HG02852 (cell line): ENCODE data around the gene TXNRD1.
A peak's percentile ranks its signal among the peaks of the same experiment; 100 is the strongest.
"Not testable (repeated sequence)": the region's sequence is repeated elsewhere in the genome, so short reads cannot be mapped to it uniquely, and the experiment has no call there.

Source experiments
- ATAC-seq: cut with Tn5 transposase; IDR thresholded peaks from one replicate; pipeline ENCODE4 v1.9.1; 2021; ENCODE audit warnings: mild to moderate bottlenecking, moderate library complexity; ENCODE audit not compliant: unreplicated experiment

The TXNRD1 gene

DNA sequence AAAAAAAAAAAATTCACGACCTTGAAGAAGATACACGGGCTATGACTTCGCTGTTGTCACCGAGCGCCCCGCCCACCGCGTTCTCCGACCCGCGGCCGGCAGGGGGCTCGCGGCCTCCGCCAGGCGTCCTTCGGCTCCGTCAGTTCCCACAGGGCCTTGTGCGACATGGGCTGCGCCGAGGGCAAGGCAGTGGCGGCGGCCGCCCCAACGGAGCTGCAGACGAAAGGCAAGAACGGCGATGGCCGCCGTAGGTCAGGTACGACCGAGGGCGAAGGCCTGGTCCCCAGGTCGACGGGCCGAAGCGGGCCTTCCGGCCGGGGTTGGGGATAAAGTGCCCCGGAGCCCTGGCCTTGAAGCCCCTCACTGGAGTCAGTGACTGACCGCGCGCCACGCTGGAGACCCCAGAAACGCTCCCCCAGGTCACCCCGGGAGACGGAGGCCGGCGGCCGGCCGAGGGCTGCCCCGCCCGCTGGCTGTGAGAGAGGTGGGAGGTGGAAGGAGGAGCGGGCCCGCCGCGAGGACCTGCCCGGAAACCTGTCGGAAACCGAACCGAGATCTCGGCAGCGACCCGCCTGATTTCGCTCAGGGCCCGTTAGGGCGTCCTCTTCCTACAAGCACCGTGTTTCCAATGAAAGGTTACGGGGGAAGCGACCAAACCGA is at the start of gene TXNRD1:
TXNRD1 (plus strand) TSS at position 142 of the 660 bp plus-strand sequence; CDS start at position 166, 24 bp downstream.
- ATAC-seq, result peak; percentile 94

DNA sequence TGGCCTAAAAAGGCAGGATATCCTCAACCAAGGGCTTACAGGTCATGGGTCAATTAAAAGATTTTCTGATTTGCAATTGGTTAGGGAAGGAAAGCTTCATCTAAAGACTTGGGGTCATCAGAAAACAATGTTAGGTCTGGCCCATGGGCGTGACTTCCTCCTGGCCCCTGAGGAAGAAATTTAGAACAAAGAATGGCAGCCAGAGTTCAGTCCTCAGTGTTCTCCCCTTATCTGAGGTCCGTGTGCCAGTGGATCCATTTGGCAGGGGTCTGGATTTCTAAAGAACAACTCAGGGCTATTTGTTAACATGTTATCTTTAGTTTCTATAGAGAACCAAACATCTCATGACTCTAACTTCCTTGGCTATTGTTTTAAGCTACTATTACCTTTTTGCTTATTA is 49.8 kb upstream of the TXNRD1 start:
- ATAC-seq, result no peak

DNA sequence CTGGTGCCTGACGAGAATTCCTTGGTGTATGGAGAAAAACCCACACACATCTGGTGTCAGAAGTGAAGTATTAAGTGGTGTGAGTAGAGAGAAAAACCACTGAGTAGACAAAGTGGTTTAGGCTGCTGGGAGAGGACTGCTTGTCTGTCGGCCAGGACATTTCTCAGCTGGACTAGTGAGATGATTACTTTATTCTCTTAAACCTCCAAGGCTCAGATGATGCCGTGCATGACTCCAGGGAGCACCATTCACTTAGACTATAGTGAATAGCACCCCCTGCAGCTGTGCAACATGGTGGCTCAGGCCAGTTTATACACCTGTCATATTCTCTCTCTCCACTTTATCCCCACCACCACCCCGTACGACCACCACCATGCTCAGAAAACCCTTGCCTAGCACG is 49.1 kb upstream of the TXNRD1 start:
- no peak for ATAC-seq

DNA sequence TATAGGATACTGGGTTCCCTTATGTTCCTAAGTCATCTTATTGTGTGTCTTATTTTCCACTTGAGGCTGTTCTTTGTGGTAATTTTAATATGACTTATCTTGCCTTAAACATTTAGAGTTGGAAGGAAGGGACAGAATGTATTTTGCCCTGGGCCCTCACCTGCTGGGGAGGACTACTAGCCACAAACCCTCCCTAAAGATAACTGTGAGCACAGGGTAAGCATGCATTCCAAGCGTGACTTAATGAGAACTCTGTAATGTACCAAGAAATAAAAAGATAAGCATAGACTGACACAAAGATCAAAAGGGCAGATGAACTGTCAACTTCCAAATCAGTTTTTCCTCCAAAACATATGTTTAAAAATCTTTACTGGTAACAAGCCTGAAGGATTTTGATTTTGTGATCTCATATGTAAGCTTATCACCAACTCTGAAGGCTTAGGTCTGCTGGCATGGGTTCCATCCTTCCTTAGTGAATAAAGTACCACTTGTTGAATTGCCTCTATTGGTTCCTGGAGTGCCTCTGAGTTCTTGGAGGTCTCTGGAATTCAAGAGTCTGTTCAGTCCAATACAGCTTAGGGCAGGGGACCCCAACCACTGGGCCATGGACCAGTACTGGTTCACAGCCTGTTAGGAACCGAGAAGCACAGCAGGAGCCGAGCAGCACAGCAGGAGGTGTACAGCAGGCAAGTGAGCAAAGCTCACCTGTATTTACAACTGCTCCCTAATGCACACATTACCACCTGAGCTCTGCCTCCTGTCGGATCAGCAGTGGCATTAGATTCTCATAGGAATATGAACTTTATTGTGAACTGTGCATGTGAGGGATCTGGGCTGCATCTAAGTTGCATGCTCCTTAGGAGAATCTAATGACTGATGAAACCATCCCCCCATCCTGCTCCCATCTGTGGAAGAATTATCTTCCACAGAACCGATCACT is 47.8 kb upstream of the TXNRD1 start:
- ATAC-seq, result no peak

DNA sequence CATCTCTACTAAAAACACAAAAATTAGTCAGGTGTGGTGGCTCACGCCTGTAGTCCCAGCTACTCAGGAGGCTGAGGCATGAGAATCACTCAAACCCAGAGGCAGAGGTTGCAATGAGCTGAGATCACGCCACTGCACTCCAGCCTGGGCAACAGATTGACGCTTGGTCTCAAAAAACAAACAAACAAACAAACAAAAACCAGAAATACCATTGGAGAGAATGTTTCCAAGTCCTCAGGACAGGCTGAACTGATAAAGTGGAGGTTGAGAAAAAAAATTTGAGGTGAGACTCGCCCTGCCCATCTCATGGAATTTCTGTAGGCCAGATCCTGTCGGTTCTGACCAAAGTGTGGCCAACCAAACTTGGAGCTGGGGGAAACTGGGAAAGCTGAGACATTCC is 47.0 kb upstream of the TXNRD1 start:
- no peak for ATAC-seq

DNA sequence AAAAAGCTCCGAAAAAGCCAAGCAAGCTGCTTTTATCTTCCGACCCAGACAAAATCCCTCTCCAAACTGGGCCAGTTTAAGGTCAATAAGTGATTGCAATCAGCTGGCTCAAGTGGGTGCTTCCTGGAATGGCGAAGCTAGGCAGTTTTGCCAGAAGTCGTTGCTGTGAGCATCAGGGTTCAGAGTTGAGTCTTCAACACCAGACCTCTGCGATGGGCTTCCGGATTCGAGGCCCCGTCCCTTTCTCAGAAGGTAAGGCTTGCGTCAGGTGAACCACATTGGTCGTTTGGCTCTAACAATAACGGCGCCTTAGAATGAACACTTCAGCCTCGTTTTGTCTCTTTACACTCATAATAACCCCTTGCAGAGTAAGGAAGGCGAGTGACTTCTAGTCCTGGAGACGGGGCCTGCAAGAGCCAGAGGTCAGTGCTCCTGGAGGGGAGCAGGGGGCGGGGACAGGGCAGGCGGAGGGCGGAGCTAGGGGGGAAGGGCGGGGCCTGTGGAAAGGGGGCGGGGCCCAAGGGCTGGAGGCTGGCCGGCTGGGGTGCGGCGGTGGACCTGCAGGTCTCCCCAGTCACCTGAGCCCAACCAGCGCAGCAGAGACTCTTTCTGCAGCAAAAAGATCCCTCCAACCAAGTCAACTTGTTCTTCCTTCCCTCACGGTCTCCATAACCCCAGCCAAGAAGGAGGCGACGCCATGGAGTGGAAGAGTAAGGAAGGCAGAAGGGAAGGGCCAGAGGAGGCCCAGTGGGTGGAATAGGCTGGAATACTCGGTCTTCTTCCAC is 43.6 kb upstream of the TXNRD1 start:
- ATAC-seq, result no peak

DNA sequence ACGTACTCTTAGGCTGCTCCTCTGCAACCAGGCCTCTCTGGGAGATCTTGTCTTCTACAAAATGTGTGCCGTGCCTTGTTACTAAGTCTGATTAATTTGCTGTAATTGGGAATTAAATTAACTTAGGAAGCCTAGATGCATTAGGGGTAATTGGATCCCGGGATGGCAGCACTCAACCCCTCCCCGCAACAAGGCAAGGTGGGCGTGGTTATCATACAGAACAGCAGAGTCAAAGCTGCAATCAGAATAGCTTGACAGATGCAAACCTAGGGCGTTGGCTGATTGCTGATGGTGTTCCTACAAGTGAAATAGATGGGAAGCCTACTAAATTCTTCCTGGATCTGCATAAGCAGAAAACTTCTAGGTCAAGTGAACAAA is 43.0 kb upstream of the TXNRD1 start:
- no peak for ATAC-seq

DNA sequence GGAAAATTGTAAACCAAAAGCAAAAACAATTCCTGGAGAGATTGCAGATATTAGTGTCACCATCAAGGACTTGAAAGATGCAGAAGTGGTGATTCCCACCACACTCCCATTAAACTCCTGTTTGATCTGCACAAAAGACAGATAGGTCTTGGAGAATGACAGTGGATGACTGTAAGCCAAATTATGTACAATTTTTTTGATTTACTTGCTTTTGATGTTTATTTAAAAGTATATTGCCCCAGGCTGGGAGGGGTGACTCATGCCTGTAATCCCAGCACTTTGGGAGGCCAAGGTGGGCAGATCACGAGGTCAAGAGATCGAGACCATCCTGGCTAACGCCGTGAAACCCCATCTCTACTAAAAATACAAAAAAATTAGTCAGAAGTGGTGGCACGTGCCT is 41.8 kb upstream of the TXNRD1 start:
- not testable (repeated sequence) for ATAC-seq

DNA sequence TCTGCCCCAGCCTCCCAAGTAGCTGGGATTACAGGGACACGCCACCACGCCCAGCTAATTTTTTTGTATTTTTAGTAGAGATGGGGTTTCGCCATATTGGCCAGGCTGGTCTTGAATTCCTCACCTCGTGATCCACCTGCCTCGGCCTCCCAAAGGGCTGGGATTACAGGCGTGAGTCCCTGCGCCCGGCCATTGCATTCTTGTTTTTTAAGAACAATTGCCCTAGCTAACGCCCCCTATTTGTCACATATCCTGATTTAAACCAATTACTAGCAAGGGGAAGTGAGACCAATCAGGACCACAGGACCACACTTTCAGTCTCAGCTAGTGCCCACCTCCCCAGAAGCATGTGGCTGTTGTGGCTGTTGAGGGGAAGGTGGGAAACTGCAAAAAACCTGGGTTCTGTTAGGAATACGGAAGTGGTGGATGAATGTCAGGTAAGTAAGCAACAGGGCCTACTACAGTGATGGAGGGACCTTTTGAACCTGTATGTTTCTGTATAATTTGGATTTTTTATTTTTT is 39.8 kb upstream of the TXNRD1 start:
- ATAC-seq, result no peak

DNA sequence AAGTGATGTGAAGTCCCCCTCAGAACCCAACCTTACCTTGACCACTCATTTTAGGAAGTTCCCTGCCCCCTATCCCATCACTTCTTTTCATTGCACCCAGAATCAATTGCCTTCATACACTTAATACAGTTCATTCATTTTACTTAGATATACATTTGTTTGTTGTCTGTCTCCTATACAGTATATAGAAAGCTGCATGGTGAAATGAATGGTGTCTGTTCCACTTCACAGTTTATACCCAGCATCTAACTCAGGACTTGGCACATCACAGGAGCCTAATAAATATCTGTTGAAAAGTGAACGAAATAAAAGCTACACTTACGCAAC is 38.3 kb upstream of the TXNRD1 start:
- no peak for ATAC-seq

DNA sequence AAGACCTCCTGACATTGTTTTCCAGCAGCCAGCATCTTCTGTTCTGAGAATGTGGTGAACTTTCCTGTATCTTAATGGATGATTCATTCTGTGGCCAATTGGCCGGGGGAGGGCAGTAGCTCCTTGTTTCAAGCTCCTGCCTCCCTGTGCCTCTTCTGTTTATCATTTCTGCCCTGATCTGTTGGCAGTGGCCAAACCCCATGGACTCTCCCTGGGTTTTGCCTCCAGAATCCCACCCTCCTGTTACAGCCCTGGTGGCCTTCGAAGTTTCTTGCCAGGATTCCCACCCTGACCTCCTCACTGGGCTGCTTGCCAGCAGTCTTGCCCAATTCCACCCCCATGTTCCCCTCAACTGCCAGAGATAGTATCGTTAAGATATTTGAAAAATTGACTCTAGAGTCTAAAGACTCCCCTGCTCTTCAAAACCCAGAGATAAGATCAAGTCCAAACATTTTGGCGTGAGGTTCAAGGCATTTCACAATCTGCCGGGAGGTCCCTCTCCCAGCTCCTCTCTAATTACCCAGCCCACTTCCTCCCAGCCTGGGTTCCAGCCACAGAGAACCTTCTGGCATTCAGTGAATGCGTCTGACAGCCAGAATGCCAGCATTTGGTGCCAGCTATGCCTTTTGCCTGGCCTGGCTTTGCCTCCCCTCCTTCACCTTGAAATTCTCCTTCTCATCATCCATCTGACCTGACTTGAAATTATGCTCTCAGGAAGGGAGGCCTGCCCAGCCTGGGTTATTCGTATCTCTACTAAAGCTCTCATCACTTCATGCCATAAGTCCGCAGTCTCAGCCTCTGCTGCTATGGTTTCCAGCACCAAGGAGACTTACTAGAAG is 37.7 kb upstream of the TXNRD1 start:
- ATAC-seq, result no peak

DNA sequence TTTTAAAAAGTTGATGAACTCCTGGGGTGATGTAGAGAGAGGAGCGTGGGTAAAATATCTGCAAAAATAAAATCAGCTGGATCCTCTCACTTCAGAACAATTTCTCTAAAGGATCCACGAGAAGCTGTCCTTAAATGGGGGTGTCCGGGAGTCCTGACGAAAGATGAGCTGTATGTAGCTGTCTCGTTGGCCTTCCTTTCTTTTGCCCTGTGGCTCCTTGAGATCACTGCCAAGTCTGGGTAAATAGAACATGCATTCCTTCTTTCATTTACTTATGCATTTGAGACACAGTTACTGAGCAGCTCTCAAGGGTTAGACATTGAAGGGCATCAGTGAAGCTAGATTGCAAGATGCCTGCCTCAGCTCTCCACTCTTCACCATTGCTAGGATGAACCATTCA is 35.2 kb upstream of the TXNRD1 start:
- ATAC-seq, result no peak

DNA sequence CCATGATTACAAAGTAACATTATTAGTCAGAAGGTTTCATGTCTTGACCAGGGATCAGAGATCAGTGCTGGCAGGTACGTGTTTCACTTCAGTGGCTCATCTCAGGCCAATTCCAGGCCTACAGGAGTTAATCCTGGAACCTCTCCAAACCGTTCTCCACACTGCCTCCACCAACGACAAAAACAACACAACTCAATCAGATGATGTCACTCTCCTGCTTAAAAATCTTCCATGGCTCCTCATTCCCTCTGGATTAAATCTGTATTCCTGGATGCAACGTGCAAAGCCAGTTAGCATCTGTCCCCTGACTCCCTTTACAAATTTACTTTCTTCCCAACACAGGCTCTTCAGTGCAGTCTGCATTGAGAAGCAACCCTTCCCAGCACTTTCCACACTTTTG is 34.3 kb upstream of the TXNRD1 start:
- ATAC-seq, result no peak

DNA sequence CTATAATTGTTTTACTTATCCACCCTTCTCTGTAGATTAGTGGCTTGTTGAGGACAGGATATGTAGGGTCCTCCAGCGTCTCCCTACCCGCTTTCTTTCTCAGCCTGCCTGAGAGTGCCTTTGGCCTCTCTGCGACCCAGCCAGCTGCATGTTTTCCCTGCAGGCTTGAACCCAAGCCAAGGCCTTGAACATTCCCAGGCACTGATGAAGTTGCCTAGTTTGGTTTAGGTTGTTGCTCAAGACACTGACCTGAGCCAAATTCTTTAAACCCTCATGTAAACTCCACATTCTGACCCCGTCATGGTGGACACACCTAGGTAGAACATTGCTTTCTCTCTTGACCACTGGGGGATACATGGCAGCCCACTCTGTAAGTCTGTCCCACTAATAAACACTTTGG is 33.4 kb upstream of the TXNRD1 start:
- no peak for ATAC-seq

DNA sequence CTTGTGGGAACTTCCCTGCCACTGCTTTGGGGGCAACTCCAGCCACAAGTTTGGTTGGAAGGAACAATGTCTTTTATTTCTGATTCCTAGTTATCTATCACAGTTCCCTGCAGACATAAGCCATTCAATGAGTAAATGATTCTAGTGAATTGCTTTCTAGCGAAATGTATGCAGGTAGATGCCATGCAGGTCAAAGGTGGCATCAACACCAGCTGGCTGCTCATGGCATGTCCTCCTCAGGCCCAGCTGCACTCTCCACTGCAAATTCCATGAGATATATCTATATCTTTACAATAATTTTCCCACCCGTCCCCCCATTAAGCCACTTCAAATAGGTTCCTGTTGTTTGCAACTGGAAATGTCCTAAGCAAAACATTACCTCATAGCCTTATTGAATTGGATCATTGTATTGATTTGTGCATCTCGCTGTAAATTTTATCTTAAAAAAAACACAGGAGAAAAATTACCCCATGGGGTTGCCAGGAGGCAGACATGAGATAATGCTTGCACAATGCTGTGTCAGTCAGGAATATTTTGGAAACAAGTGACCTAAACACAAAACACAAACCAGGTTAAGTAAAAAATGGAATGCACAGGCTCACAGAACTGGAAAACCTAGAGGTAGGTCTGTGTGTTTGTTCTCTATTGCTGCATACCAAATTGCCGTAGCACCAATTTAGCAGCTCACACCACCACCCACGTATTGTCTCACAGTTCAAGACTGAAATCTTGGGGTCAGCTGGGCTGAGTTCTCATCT is 32.8 kb upstream of the TXNRD1 start:
- ATAC-seq, result no peak

DNA sequence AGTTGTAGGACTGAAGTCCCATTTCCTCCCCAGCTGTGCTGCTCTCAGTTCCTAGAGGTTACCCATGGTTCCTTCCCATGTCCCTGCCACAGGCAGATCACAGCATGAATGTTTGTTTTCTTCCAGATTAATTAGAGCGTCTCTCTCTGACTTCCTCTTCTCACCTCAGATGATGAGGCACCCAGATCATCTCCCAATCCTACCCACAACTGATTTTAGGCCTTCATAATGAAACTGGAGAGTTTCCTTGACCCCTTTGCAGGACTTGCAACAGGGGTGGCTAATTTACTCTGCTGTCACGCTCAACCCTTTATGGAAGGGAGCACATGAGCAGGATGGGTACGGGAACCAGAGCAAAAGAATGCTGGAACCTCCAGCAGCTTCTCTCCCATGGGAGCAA is 32.1 kb upstream of the TXNRD1 start:
- ATAC-seq, result no peak

DNA sequence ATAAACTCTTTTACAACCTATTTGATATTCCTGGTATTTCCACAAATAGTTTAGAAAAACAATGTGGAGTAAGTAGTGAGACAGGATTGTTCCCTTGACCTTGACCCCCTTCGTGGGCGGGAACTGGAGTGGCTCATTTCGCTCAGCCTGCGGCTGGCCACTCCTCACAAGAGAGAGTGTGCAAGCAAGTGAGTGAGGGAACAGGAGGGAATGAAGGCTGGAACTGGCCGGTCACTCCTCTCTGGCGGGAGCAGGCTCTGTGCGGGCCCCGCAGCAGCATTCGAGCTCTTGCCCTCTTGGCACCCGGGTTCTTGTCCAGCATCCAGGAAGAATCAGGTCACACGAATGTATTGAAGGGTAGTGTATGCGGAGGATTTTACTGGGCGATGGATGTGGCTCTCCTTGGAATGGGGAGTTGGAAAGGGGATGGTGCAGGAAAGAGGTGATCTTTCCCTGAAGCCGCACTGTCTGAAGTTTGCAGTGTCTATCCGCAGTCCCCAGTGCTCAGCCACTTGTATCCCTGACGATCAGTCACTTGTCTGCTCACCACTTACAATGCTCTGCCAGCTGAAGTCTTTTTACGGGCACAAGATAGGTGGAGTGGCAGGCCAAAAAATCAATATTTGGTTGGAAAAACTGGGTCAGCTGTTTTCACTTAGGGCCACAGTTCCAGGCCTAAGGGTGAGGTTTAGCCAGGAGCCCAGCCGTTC is 28.0 kb upstream of the TXNRD1 start:
- no peak for ATAC-seq

DNA sequence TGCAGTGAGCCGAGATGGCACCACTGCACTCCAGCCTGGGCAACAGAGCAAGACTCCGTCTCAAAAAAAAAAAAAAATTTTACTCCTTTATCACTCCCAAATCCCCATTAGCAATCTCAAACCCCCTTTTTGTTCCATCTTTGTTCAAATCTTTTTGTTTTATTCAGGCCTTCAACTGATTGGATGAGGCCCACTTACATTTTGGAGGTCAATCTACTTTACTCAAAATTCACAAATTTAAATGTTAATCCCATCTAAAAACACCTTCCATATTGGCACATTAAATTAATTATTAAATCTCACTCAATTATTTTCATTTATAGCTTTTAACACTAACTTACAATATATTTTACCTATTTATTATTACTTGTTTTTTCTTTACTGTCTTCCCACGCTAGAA is 27.0 kb upstream of the TXNRD1 start:
- no peak for ATAC-seq

DNA sequence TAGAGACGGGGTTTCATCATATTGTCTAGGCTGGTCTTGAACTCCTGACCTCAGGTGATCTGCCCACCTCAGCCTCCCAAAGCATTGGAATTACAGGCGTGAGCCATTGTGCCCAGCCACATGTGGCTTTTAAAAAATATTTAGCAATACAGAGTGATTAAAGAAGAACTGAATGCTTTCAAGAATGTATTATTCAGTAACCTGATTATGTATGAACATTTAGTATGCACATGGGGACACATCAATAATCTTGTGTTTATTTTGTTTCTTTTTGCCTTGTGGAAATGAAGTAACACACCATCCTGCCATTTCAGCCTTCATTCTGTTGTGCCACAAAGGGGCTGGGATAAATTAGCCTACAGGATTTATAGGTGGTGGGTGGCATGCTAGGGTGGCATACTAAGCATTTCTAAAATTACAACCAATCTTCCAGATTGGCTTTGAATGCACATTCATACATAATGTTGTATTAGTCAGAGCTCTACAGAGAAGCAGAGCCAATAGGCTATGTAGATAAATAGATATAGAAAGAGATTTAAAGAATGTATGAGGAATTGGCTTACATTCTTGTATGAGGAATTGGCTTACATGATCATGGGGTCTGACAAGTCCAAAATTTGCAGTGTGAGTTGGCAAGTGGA is 25.5 kb upstream of the TXNRD1 start:
- ATAC-seq, result no peak
